Activated CD4-positive, alpha-beta memory T cell treated with anti-CD3 and anti-CD28 coated beads, Interleukin-2, amount 10 ng/mL, durations not matched to agents 7 days and 5 days (primary cell): ENCODE results near the gene HEATR5A. TPM values are rescaled to one million over a fixed set of nuclear protein-coding genes. Genes with fewer than 3 reads are reported as not detected.

Experiments
- CTCF ChIA-PET: fragments of 350-600 bp; sonication (Branson Sonifier 250); formaldehyde crosslinking; loops from one replicate; lab custom pipeline; 2021; ENCODE audit warnings: antibody characterized with exemption, inconsistent platforms; lab: Charles Lee
- POLR2A ChIA-PET: fragments of 350-600 bp; sonication (Branson Sonifier 250); formaldehyde crosslinking; loops from one replicate; lab custom pipeline; 2021; ENCODE audit warnings: antibody characterized with exemption; lab: Charles Lee
- DNase-seq: peaks from one replicate; pipeline ENCODE4 v3.0.0-alpha.2; 2020
- H3K27ac Mint-ChIP-seq: one replicate; pipeline ENCODE4 v1.8.0; 2021; ENCODE audit warnings: mild to moderate bottlenecking, mixed read lengths
- H3K27me3 Mint-ChIP-seq: one replicate; pipeline ENCODE4 v1.8.0; 2021; ENCODE audit warnings: mixed read lengths
- H3K36me3 Mint-ChIP-seq: one replicate; pipeline ENCODE4 v1.8.0; 2021; ENCODE audit warnings: low read depth, mixed read lengths
- H3K4me1 Mint-ChIP-seq: one replicate; pipeline ENCODE4 v1.8.0; 2021; ENCODE audit warnings: mixed read lengths
- H3K4me3 Mint-ChIP-seq: one replicate; pipeline ENCODE4 v1.8.0; 2021; ENCODE audit warnings: mild to moderate bottlenecking, mixed read lengths
- H3K9me3 Mint-ChIP-seq: one replicate; pipeline ENCODE4 v1.8.0; 2021; ENCODE audit warnings: mixed read lengths
- total RNA-seq, 2 experiments: library from RNA; stranded (reverse); gene quantifications; one replicate each; pipeline ENCODE4 v1.2.3, GENCODE V29; 2021

HEATR5A gene
- total RNA-seq, 2 experiments from 2014 or later = 9.4 to 12.5 TPM

- Mint-ChIP-seq H3K27ac (no peak overlapping the region), H3K27me3 (no peaks in the 10 kb centered on the region), H3K4me3 (no peak overlapping the region), H3K4me1 (peaks cover 1% of the 10 kb centered on the region), H3K9me3 (no peaks in the 10 kb centered on the region), H3K36me3 (peaks cover 3% of the 10 kb centered on the region)
- ChIA-PET POLR2A (no interaction called here), CTCF (no interaction called here)
- DNase-seq = no peak
Measured at GRCh38 chr14:31303654-31304053, 116.7 kb downstream of the HEATR5A start.

- H3K9me3 Mint-ChIP-seq = no peaks in the 10 kb centered on the region
- no peak overlapping the region for H3K27ac Mint-ChIP-seq
- H3K27me3 Mint-ChIP-seq = no peaks in the 10 kb centered on the region
- no peak for DNase-seq
- no peak overlapping the region for H3K4me3 Mint-ChIP-seq
- ChIA-PET POLR2A (no interaction called here), CTCF (no interaction called here)
- H3K4me1 Mint-ChIP-seq = peaks cover 1% of the 10 kb centered on the region
- H3K36me3 Mint-ChIP-seq = peaks cover 3% of the 10 kb centered on the region
Measured at GRCh38 chr14:31300883-31301282, 119.5 kb downstream of the HEATR5A start.

- Mint-ChIP-seq H3K4me1 (peaks cover 1% of the 10 kb centered on the region), H3K27ac (no peak overlapping the region), H3K4me3 (no peak overlapping the region), H3K27me3 (no peaks in the 10 kb centered on the region), H3K36me3 (peaks cover 3% of the 10 kb centered on the region), H3K9me3 (no peaks in the 10 kb centered on the region)
- POLR2A ChIA-PET = no interaction called here
- CTCF ChIA-PET = no interaction called here
- DNase-seq = no peak
Measured at GRCh38 chr14:31300296-31300695, 120.1 kb downstream of the HEATR5A start.

- peaks cover 1% of the 10 kb centered on the region for H3K4me1 Mint-ChIP-seq
- H3K27me3 Mint-ChIP-seq = no peaks in the 10 kb centered on the region
- no peak overlapping the region for H3K4me3 Mint-ChIP-seq
- H3K27ac Mint-ChIP-seq = no peak overlapping the region
- no peaks in the 10 kb centered on the region for H3K9me3 Mint-ChIP-seq
- no peak for DNase-seq
- POLR2A ChIA-PET = no interaction called here
- H3K36me3 Mint-ChIP-seq = peaks cover 2% of the 10 kb centered on the region
- CTCF ChIA-PET = interaction anchor here (0.7 to 1.1 kb wide), 2 partner anchors 18 to 28 kb away, joined by 3 to 4 read pairs; no protein-coding TSS in a partner anchor
Measured at GRCh38 chr14:31297701-31298344, 122.5 kb downstream of the HEATR5A start.

GRCh38 chr14:31297112-31297511 is 123.2 kb downstream of the HEATR5A start:
- H3K4me3 Mint-ChIP-seq = no peak overlapping the region
- ChIA-PET POLR2A (no interaction called here), CTCF (no interaction called here)
- DNase-seq = no peak
- peaks cover 2% of the 10 kb centered on the region for H3K36me3 Mint-ChIP-seq
- H3K4me1 Mint-ChIP-seq = peaks cover 1% of the 10 kb centered on the region
- no peak overlapping the region for H3K27ac Mint-ChIP-seq
- no peaks in the 10 kb centered on the region for H3K27me3 Mint-ChIP-seq
- H3K9me3 Mint-ChIP-seq = no peaks in the 10 kb centered on the region

GRCh38 chr14:31294746-31295405 is 125.5 kb downstream of the HEATR5A start:
- peaks cover 1% of the 10 kb centered on the region for H3K4me1 Mint-ChIP-seq
- H3K27me3 Mint-ChIP-seq = no peaks in the 10 kb centered on the region
- ChIA-PET CTCF (no interaction called here), POLR2A (interaction anchor here (0.6 kb wide), 1 partner anchor 80 kb away, joined by 4 read pairs; no protein-coding TSS in a partner anchor)
- H3K27ac Mint-ChIP-seq = no peak overlapping the region
- H3K4me3 Mint-ChIP-seq = no peak overlapping the region
- no peaks in the 10 kb centered on the region for H3K9me3 Mint-ChIP-seq
- peaks cover 2% of the 10 kb centered on the region for H3K36me3 Mint-ChIP-seq
- DNase-seq = no peak

GRCh38 chr14:31292937-31293616 is 127.3 kb downstream of the HEATR5A start:
- H3K4me3 Mint-ChIP-seq = no peak overlapping the region
- ChIA-PET POLR2A (no interaction called here), CTCF (no interaction called here)
- H3K4me1 Mint-ChIP-seq = no peaks in the 10 kb centered on the region
- no peak for DNase-seq
- H3K27ac Mint-ChIP-seq = no peak overlapping the region
- H3K36me3 Mint-ChIP-seq = peaks cover 2% of the 10 kb centered on the region
- H3K27me3 Mint-ChIP-seq = no peaks in the 10 kb centered on the region
- H3K9me3 Mint-ChIP-seq = no peaks in the 10 kb centered on the region

GRCh38 chr14:31291210-31291609 is 129.1 kb downstream of the HEATR5A start:
- CTCF ChIA-PET = no interaction called here
- no peaks in the 10 kb centered on the region for H3K4me1 Mint-ChIP-seq
- H3K27me3 Mint-ChIP-seq = no peaks in the 10 kb centered on the region
- no peak overlapping the region for H3K27ac Mint-ChIP-seq
- no peak overlapping the region for H3K4me3 Mint-ChIP-seq
- peaks cover 7% of the 10 kb centered on the region for H3K9me3 Mint-ChIP-seq
- H3K36me3 Mint-ChIP-seq = peaks cover 2% of the 10 kb centered on the region
- no peak for DNase-seq
- POLR2A ChIA-PET = no interaction called here

- Mint-ChIP-seq H3K4me1 (peaks cover 9% of the 10 kb centered on the region), H3K4me3 (no peak overlapping the region), H3K27ac (no peak overlapping the region), H3K36me3 (no peaks in the 10 kb centered on the region), H3K9me3 (peaks cover 7% of the 10 kb centered on the region), H3K27me3 (no peaks in the 10 kb centered on the region)
- ChIA-PET CTCF (no interaction called here), POLR2A (no interaction called here)
- DNase-seq = no peak
Measured at GRCh38 chr14:31287294-31287972, 132.9 kb downstream of the HEATR5A start.

- Mint-ChIP-seq H3K27ac (no peak overlapping the region), H3K4me3 (no peak overlapping the region), H3K36me3 (no peaks in the 10 kb centered on the region), H3K4me1 (peaks cover 9% of the 10 kb centered on the region), H3K27me3 (no peaks in the 10 kb centered on the region), H3K9me3 (peaks cover 7% of the 10 kb centered on the region)
- POLR2A ChIA-PET = no interaction called here
- DNase-seq = no peak
- CTCF ChIA-PET = no interaction called here
Measured at GRCh38 chr14:31286456-31287293, 133.7 kb downstream of the HEATR5A start.

GRCh38 chr14:31283578-31284252 is 136.6 kb downstream of the HEATR5A start:
- ChIA-PET POLR2A (interaction anchor here (1.3 kb wide), 1 partner anchor 75 kb away, joined by 3 read pairs; no protein-coding TSS in a partner anchor), CTCF (no interaction called here)
- Mint-ChIP-seq H3K4me1 (peaks cover 9% of the 10 kb centered on the region), H3K27ac (no peak overlapping the region), H3K27me3 (no peaks in the 10 kb centered on the region), H3K9me3 (peaks cover 12% of the 10 kb centered on the region), H3K36me3 (no peaks in the 10 kb centered on the region), H3K4me3 (no peak overlapping the region)
- no peak for DNase-seq

- Mint-ChIP-seq H3K4me1 (peaks cover 9% of the 10 kb centered on the region), H3K9me3 (peaks cover 14% of the 10 kb centered on the region), H3K4me3 (no peak overlapping the region), H3K36me3 (no peaks in the 10 kb centered on the region), H3K27ac (no peak overlapping the region), H3K27me3 (no peaks in the 10 kb centered on the region)
- DNase-seq = no peak
- ChIA-PET POLR2A (interaction anchor here (1.3 kb wide), 1 partner anchor 75 kb away, joined by 3 read pairs; no protein-coding TSS in a partner anchor), CTCF (no interaction called here)
Measured at GRCh38 chr14:31283153-31283552, 137.2 kb downstream of the HEATR5A start.
